T-helper 1 cell treated with Interleukin-12 subunit alpha and Interleukin-12 subunit beta and Interleukin-4 antibody, amounts not matched to agents 30 μg/mL and 1 μg/mL, for 36 hours (primary cell): Measurements from ENCODE around the gene AVEN.
"Not testable (repeated sequence)": the region's sequence is repeated elsewhere in the genome, so short reads cannot be mapped to it uniquely, and the experiment has no call there.

ENCODE experiments used
- H3K27ac Mint-ChIP-seq: one replicate; pipeline ENCODE4 v1.8.0; 2021; ENCODE audit warnings: mild to moderate bottlenecking, mixed read lengths
- H3K27me3 Mint-ChIP-seq: one replicate; pipeline ENCODE4 v1.8.0; 2021; ENCODE audit warnings: low read depth, mixed read lengths
- H3K36me3 Mint-ChIP-seq: one replicate; pipeline ENCODE4 v1.8.0; 2021; ENCODE audit warnings: low read depth, mixed read lengths
- H3K4me1 Mint-ChIP-seq: one replicate; pipeline ENCODE4 v1.8.0; 2021; ENCODE audit warnings: low read depth, mixed read lengths
- H3K4me3 Mint-ChIP-seq: one replicate; pipeline ENCODE4 v1.8.0; 2021; ENCODE audit warnings: mild to moderate bottlenecking, moderate library complexity, mixed read lengths
- H3K9me3 Mint-ChIP-seq: one replicate; pipeline ENCODE4 v1.8.0; 2021; ENCODE audit warnings: mixed read lengths

The AVEN gene

GRCh38 chr15:33819499-33819898, 219.5 kb downstream of the AVEN start:
- not testable (repeated sequence) for H3K4me1 Mint-ChIP-seq, H3K27me3 Mint-ChIP-seq

More at GRCh38 chr15:33819499-33819898, 219.5 kb downstream of the AVEN start:
- not testable (repeated sequence) for H3K36me3 Mint-ChIP-seq, H3K9me3 Mint-ChIP-seq, H3K4me3 Mint-ChIP-seq, H3K27ac Mint-ChIP-seq
